Activated T-helper 17 cell treated with anti-CD3 and anti-CD28 coated beads, Interleukin-2, amount 50 U/mL, for 72 hours (primary cell): ENCODE results near the gene ARHGAP27. TPM values are rescaled to one million over a fixed set of nuclear protein-coding genes. Genes with fewer than 3 reads are reported as not detected.

ENCODE experiments used
- ATAC-seq: fragments of 150-1000 bp; cut with Tn5 transposase; replicated peaks from 2 replicates; pipeline ENCODE4 v1.10.0; 2021; ENCODE audit warnings: mild to moderate bottlenecking, moderate library complexity
- H3K27ac Mint-ChIP-seq: one replicate; pipeline ENCODE4 v1.8.0; 2022; ENCODE audit warnings: mixed read lengths
- H3K27me3 Mint-ChIP-seq: one replicate; pipeline ENCODE4 v1.8.0; 2022; ENCODE audit warnings: mixed read lengths
- H3K36me3 Mint-ChIP-seq: one replicate; pipeline ENCODE4 v1.8.0; 2022; ENCODE audit warnings: low read depth, mild to moderate bottlenecking, mixed read lengths
- H3K4me1 Mint-ChIP-seq: one replicate; pipeline ENCODE4 v1.8.0; 2022; ENCODE audit warnings: mixed read lengths
- H3K4me3 Mint-ChIP-seq: one replicate; pipeline ENCODE4 v1.8.0; 2022; ENCODE audit warnings: mild to moderate bottlenecking, mixed read lengths
- H3K9me3 Mint-ChIP-seq: one replicate; pipeline ENCODE4 v1.8.0; 2022; ENCODE audit warnings: mixed read lengths
- total RNA-seq, 2 donors: library from RNA; stranded (reverse); gene quantifications; one replicate each; pipeline ENCODE4 v1.2.3, GENCODE V29; 2022

ARHGAP27 gene
- total RNA-seq, 2 donors from 2014 or later: 54.5 to 55.5 TPM

DNA sequence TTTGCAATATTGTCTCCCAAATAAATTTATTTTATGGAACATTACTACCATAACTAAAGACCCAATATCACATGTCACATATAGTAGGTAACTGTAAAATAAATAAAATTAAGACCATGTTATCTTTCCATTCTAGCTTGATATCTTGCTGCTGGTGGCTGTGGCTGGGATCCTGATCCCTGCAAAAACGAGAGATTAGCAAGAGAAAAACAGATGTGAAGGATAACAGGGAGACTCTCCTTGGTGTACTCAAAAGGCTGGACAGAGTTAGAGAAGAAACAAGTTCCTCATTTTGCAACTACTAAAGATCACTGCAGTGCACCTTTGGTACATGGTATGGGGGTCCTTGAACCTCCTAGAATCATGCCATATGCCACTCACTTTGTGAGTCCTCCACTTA lies 49.7 kb downstream of the ARHGAP27 start:
- no peaks in the 10 kb centered on the region for H3K4me1 Mint-ChIP-seq
- ATAC-seq: no peak
- no peaks in the 10 kb centered on the region for H3K9me3 Mint-ChIP-seq
- no peaks in the 10 kb centered on the region for H3K36me3 Mint-ChIP-seq
- H3K27ac Mint-ChIP-seq: no peak overlapping the region
- no peak overlapping the region for H3K4me3 Mint-ChIP-seq
- H3K27me3 Mint-ChIP-seq: peaks cover 3% of the 10 kb centered on the region

DNA sequence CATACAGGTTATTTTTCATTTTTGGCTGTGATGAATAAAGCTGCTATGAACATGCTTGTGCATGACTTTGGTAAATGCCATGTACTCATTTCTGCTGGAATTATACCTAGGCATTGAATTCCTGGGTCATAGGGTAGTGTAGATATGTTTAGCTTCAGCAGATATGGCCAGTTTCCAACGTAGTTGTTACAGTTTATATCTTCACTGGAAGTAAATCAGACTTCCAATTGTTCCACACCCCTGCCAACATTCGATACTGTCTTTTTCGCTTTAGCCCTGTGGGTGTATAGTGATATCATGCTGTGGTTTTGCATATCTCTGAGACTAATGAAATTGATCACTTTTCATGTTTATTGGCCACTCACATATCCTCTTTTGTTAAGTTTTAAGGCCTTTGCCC lies 50.4 kb downstream of the ARHGAP27 start:
- Mint-ChIP-seq H3K9me3 (no peaks in the 10 kb centered on the region), H3K4me1 (no peaks in the 10 kb centered on the region), H3K36me3 (no peaks in the 10 kb centered on the region), H3K27ac (no peak overlapping the region), H3K4me3 (no peak overlapping the region), H3K27me3 (peaks cover 5% of the 10 kb centered on the region)
- peak; percentile 25 for ATAC-seq

DNA sequence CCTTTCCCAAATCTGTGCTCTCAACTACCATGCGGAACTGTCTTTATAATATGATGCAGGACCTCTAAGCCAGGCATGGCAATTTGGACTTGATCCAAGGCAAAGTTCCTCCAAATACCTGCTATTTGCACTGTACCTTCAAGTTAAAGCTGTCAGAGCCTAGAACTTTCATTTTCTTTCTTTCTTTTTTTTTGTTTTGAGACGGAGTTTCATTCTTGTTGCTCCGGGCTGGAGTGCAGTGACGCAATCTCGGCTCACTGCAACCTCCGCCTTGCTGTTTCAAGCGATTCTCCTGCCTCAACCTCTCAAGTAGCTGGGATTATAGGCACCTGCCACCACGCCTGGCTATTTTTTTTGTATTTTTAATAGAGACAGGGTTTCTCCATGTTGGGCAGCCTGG lies 51.7 kb downstream of the ARHGAP27 start:
- no peak overlapping the region for H3K4me3 Mint-ChIP-seq
- H3K9me3 Mint-ChIP-seq: no peaks in the 10 kb centered on the region
- no peak for ATAC-seq
- H3K27ac Mint-ChIP-seq: no peak overlapping the region
- H3K27me3 Mint-ChIP-seq: peaks cover 5% of the 10 kb centered on the region
- no peaks in the 10 kb centered on the region for H3K36me3 Mint-ChIP-seq
- no peaks in the 10 kb centered on the region for H3K4me1 Mint-ChIP-seq

DNA sequence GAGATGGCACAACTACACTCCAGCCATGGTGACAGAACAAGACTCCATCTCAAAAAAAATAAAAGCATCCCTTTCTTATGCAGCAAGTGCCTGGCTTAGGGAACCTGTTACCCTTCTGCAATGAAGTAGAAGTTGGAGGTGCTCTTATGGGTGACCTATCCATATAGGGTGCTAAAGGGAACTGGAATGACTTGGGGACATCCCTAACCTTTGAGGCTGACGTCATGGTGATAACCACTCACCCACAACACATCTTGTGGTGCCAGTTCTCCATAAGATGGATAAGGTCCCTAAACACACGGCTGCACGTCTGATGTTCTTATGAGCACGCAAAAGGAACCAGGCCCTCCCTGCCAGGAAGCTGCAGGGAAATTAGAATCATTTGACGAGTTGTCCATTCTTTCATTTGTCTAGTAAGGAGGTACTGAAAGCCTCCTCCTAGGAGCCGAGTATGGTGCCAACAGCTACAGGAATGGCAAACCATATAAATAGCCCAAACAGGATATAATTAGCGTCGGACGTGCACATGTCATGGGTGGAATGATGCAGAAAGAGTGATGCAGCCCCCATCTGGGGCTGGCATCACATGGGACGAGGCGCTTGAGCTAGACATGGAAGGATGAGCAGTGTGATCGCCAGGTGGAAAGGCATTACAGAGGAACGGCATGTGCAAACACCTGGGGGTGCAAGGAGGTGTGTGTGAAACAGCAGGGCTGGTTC lies 52.5 kb downstream of the ARHGAP27 start:
- ATAC-seq: peak; percentile 28
- no peaks in the 10 kb centered on the region for H3K36me3 Mint-ChIP-seq
- no peak overlapping the region for H3K4me3 Mint-ChIP-seq
- no peaks in the 10 kb centered on the region for H3K4me1 Mint-ChIP-seq
- H3K9me3 Mint-ChIP-seq: no peaks in the 10 kb centered on the region
- H3K27me3 Mint-ChIP-seq: peaks cover 5% of the 10 kb centered on the region
- no peak overlapping the region for H3K27ac Mint-ChIP-seq

DNA sequence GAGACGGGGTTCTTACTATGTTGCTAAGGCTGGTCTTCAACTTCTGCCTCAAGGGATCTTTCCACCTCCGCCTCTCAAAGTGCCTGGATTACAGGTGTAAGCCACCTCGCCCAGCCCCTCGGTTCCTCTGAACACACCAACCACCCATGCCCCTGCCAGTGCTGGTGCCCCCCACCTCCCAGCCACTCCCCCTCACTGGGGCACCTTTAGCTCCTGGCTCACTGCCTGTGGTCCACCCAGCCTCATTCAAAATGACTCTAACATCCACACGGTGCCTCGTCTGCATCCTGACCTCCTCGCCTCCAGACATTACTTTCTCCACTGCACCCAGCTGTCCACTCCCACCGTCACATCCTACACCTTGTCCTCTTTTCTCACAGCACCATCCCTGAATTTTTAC lies 55.3 kb downstream of the ARHGAP27 start:
- peaks cover 1% of the 10 kb centered on the region for H3K4me1 Mint-ChIP-seq
- H3K27ac Mint-ChIP-seq: no peak overlapping the region
- H3K27me3 Mint-ChIP-seq: peaks cover 5% of the 10 kb centered on the region
- no peaks in the 10 kb centered on the region for H3K9me3 Mint-ChIP-seq
- H3K36me3 Mint-ChIP-seq: no peaks in the 10 kb centered on the region
- H3K4me3 Mint-ChIP-seq: no peak overlapping the region
- no peak for ATAC-seq

DNA sequence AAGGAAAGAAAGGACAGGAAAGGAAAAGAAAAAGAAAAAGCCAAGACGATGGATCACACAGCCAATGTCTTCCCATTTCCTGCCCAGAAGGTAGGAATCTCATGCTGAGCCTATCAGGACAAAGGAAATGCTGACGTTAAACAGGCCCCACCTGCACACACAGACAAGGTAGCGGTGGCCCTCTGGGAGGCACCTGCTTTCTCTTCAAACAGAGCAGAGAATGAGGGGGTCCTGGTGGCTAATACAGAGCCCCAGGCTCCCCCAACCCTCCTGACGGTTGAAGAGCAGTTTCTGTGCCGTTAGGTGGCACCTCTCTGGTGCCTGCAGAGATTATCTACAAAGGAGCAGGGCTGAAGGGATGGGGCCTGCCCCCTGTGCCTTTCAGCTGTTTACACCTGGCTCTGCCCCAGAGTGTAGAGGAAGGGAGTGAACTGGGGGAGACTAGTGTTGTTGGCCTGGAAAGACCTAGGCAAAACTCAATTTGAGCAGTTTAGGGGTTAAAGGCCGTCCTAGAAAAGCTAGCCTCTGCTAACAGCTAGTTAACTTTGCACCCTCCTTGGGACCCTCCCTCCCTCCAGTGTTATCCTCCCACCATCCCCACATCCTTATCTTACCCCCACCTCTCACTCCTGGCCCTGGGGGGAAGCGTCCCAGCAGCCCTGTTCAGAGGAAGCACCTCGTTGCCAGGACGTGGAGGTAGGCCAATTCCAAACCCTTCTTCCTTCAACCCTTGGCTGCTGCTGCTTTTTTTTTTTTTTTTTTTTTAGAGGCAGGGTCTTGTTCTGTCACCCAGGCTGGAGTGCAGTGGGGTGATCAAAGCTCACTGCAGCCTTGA lies 56.3 kb downstream of the ARHGAP27 start:
- Mint-ChIP-seq H3K9me3 (no peaks in the 10 kb centered on the region), H3K4me3 (no peak overlapping the region), H3K36me3 (no peaks in the 10 kb centered on the region), H3K27me3 (peaks cover 5% of the 10 kb centered on the region), H3K4me1 (peaks cover 8% of the 10 kb centered on the region), H3K27ac (no peak overlapping the region)
- no peak for ATAC-seq

DNA sequence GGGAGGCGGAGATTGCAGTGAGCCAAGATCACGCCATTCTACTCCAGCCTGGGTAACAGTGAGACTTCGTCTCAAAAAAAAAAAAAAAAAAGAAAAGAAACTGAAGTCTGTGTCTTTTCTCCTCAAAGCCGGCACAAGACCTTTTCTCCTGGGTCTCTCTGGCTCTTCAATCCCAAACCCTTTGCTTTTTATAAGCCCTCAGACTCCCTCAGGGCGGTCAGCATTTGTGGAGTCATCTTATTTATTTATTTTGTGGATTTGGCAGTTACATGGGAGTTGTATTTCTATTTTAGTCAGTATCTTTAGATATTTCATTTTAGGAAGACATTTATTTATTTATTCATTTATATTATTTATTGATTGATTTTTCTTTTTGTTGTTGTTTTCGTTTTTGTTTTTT lies 58.2 kb downstream of the ARHGAP27 start:
- Mint-ChIP-seq H3K27ac (no peak overlapping the region), H3K9me3 (no peaks in the 10 kb centered on the region), H3K4me3 (no peak overlapping the region), H3K4me1 (peaks cover 14% of the 10 kb centered on the region), H3K36me3 (no peaks in the 10 kb centered on the region), H3K27me3 (peaks cover 5% of the 10 kb centered on the region)
- no peak for ATAC-seq

DNA sequence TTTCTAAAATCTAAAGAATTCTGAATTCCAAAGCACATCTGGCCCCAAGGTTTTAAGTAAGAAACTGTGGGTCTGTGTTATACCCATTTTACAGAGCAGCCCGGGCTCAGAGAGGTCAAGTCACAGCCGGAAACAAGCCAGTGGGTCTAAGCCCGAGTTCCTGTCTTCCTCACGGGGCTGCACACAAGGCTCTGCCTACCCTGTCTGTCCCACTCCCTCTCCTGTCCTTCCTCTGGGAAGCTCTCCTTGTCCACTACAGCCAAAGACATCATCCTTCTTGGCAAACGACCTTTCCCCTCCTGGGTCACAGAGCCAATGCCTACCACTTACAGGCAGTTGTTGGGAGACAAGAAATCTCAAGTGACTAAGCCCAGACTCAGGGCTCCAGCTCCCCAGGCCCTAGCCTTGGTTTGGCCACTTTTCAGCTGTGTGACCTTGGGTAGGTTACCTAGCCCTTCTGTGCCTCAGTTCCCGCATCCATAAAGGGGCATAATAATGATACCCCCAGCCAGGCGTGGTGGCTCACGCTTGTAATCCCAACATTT lies 60.3 kb downstream of the ARHGAP27 start:
- Mint-ChIP-seq H3K27me3 (no peaks in the 10 kb centered on the region), H3K4me3 (peak overlapping the region; percentile 54), H3K9me3 (no peaks in the 10 kb centered on the region), H3K36me3 (no peaks in the 10 kb centered on the region), H3K4me1 (peaks cover 14% of the 10 kb centered on the region), H3K27ac (no peak overlapping the region)
- ATAC-seq: no peak

DNA sequence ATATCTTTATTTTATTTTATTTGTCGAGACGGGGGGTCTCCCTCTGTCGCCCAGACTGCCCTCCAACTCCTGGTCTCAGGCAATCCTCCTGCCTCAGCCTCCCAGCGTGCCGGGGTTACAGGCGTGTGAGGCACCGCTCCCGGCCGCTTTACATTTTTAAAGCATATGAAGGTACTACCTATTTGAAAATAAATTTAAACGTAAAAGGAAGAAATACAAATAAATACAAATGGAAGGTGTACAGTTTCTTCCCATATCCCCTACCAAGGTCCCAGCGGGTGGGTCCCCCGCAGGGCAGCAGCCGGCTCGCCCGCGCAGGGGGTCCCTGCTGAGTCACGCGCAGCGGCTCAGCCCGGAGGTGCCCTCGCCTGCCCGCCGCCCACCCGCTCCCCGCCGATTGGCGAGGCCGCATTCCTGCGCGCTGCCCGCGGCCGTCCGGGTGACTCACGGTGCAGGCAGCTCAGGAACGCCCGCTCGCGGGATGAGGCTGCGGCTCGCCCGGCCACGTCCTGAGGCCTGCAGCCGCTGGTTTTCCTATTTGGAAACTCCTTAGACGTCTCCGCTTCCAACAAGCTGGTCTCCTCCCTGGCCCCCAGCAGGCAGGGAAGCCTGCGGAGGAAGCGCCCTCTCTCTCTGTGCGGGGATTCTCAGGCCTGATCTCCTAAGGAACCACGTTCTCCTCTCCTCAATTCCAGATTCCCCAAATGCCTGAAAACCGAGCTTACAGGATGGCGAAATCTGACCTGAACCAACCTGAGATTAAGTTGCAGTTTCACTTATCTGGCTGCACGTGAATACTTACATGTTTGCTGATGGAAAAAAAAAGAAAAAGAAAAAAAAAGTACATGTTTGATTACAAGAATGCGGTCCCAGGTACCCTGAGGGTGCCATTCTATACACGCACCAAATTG lies 61.0 kb downstream of the ARHGAP27 start:
- no peaks in the 10 kb centered on the region for H3K27me3 Mint-ChIP-seq
- no peak overlapping the region for H3K27ac Mint-ChIP-seq
- no peaks in the 10 kb centered on the region for H3K9me3 Mint-ChIP-seq
- peaks cover 14% of the 10 kb centered on the region for H3K4me1 Mint-ChIP-seq
- peak overlapping the region; percentile 54 for H3K4me3 Mint-ChIP-seq
- peak; percentile 95 for ATAC-seq
- no peaks in the 10 kb centered on the region for H3K36me3 Mint-ChIP-seq

DNA sequence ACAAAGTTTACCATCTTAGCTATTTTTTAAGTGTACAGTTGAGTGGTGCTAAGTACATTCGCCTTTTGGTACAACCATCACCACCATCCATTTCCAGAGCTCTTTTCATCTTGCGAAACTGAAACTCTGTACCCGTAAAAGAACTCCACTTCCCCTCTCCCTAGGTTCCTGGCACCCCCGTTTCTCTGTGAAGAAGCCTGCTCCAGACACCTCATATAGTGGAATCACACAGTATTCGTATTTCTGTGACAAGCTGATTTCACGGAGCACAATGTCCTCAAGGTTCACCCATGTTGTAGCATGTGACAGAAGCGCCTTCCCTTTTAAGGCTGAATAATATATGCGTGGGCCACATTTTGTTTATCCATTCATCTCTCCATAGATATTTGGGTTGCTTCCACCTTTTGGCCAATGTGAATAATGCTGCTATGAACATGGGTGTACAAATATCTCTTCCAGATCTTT lies 61.7 kb downstream of the ARHGAP27 start:
- Mint-ChIP-seq H3K9me3 (no peaks in the 10 kb centered on the region), H3K36me3 (no peaks in the 10 kb centered on the region), H3K4me1 (peaks cover 14% of the 10 kb centered on the region), H3K4me3 (peak overlapping the region; percentile 54), H3K27me3 (no peaks in the 10 kb centered on the region), H3K27ac (no peak overlapping the region)
- no peak for ATAC-seq

DNA sequence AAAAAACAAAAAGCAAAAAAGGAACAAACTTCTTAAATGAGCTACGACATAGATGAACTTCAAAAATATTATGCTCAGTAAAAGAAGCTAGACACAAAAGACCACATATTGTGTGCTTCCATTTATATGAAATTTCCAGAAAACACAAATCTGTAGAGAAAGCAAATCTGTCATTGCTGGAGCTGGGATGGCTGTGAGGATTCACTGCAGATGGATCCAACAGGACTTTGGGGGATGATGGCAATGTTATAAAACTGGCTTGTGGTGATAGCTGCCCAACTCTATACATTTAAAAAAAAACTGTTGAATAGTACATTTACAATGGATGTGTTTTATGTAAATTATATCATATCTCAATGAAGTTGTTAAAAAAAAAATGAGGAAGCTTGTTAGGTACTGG lies 63.2 kb downstream of the ARHGAP27 start:
- Mint-ChIP-seq H3K9me3 (no peaks in the 10 kb centered on the region), H3K27ac (no peak overlapping the region), H3K4me3 (no peak overlapping the region), H3K4me1 (peaks cover 14% of the 10 kb centered on the region), H3K36me3 (no peaks in the 10 kb centered on the region), H3K27me3 (no peaks in the 10 kb centered on the region)
- no peak for ATAC-seq

DNA sequence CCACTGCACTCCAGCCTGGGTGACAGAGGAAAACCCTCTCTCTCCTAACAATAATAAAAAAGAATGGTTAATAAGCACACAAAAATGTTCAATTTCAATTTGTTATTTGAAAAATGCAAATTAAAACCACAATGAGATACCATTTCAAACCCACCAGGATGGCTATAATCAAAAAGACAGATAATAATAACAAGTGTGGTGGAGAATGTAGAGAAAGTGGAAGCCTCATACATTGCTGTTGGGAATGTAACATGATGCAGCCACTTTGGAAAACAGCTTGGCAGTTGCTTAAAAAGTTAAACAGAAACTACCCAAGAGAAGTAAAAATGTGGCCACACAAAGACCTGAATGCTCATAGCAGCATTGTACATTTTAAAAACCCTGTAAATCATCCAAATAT lies 64.0 kb downstream of the ARHGAP27 start:
- no peaks in the 10 kb centered on the region for H3K9me3 Mint-ChIP-seq
- no peaks in the 10 kb centered on the region for H3K27me3 Mint-ChIP-seq
- no peak overlapping the region for H3K27ac Mint-ChIP-seq
- no peak for ATAC-seq
- H3K4me1 Mint-ChIP-seq: peaks cover 14% of the 10 kb centered on the region
- H3K4me3 Mint-ChIP-seq: no peak overlapping the region
- no peaks in the 10 kb centered on the region for H3K36me3 Mint-ChIP-seq

DNA sequence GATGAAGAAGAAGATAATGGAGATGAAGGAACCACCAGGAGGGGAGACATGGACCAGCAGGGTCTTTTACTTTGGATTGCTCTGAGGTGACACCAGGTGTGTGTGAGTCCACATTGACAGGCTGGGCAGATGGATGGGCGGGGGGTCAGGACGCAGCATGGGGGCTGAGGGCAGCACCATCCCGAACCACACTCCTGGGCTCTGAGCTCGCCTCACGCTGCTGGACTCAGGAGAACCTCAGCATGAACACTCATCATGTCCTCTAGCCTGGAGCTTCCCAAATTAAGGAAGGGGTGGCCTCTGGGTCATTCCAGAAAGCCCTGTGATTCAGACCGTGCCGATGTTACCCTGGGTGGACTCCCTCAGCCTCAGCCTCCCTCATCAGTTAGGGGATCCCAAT lies 65.5 kb downstream of the ARHGAP27 start:
- H3K4me1 Mint-ChIP-seq: peaks cover 11% of the 10 kb centered on the region
- H3K27me3 Mint-ChIP-seq: peaks cover 9% of the 10 kb centered on the region
- H3K4me3 Mint-ChIP-seq: no peak overlapping the region
- no peak overlapping the region for H3K27ac Mint-ChIP-seq
- H3K36me3 Mint-ChIP-seq: no peaks in the 10 kb centered on the region
- no peaks in the 10 kb centered on the region for H3K9me3 Mint-ChIP-seq
- ATAC-seq: no peak

DNA sequence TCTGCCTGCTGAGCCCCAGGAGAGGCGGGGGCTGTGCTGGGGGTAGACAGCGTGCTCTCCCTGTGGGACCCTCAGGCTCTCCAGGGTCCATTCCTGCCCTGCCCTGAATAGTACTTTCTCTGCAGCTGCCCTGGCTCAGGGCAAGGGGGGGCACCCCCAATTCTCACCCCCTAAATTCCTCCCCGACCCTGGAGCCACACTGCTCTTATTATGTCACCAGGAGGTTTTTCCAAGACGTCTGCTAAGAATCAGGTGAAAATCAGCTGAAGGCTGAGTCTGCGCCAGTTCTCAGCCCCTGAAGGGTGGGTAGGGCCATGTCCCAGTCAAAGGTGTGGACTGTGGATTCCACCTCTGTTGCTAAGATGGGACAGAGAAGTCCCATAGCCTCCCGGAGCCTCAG lies 66.0 kb downstream of the ARHGAP27 start:
- Mint-ChIP-seq H3K27me3 (peaks cover 10% of the 10 kb centered on the region), H3K36me3 (no peaks in the 10 kb centered on the region), H3K9me3 (no peaks in the 10 kb centered on the region), H3K4me3 (no peak overlapping the region), H3K27ac (no peak overlapping the region), H3K4me1 (peaks cover 6% of the 10 kb centered on the region)
- ATAC-seq: no peak
